ENCODE measurements around the gene SUCLG2.

The SUCLG2 gene

GRCh38 chr3:67654099-67654843 lies at the start of gene SUCLG2:
Gene SUCLG2 (minus strand): TSS chr3:67654612. CDS start chr3:67654586, 26 bp downstream.
- peak; percentile 64 to 72 for DNase-seq (ENCODE audit: low read depth in 2 of 2)

GRCh38 chr3:67700596-67700995 lies 46.2 kb upstream of the SUCLG2 start:
- DNase-seq (ENCODE audit: low read depth in 2 of 2) = no peak

- no peak for DNase-seq (ENCODE audit: low read depth in 2 of 2)
Observed at GRCh38 chr3:67699882-67700281, 45.5 kb upstream of the SUCLG2 start.

GRCh38 chr3:67692621-67693020 lies 38.2 kb upstream of the SUCLG2 start:
- DNase-seq (ENCODE audit: low read depth in 2 of 2) = no peak

GRCh38 chr3:67691926-67692325 lies 37.5 kb upstream of the SUCLG2 start:
- DNase-seq (ENCODE audit: low read depth in 2 of 2) = no peak

- DNase-seq (ENCODE audit: low read depth in 2 of 2) = no peak
Observed at GRCh38 chr3:67691207-67691606, 36.8 kb upstream of the SUCLG2 start.

GRCh38 chr3:67689806-67690205 lies 35.4 kb upstream of the SUCLG2 start:
- DNase-seq (ENCODE audit: low read depth in 2 of 2) = no peak

- no peak for DNase-seq (ENCODE audit: low read depth in 2 of 2)
Observed at GRCh38 chr3:67688231-67688630, 33.8 kb upstream of the SUCLG2 start.

- DNase-seq (ENCODE audit: low read depth in 2 of 2) = no peak
Observed at GRCh38 chr3:67686069-67686468, 31.7 kb upstream of the SUCLG2 start.

GRCh38 chr3:67685499-67685898 lies 31.1 kb upstream of the SUCLG2 start:
- no peak for DNase-seq (ENCODE audit: low read depth in 2 of 2)

GRCh38 chr3:67684211-67684610 lies 29.8 kb upstream of the SUCLG2 start:
- no peak for DNase-seq (ENCODE audit: low read depth in 2 of 2)

- no peak for DNase-seq (ENCODE audit: low read depth in 2 of 2)
Observed at GRCh38 chr3:67683522-67683921, 29.1 kb upstream of the SUCLG2 start.

GRCh38 chr3:67678665-67679064 lies 24.3 kb upstream of the SUCLG2 start:
- DNase-seq (ENCODE audit: low read depth in 2 of 2) = no peak

- DNase-seq (ENCODE audit: low read depth in 2 of 2) = no peak
Observed at GRCh38 chr3:67674055-67674454, 19.6 kb upstream of the SUCLG2 start.

GRCh38 chr3:67662733-67663132 lies 8.3 kb upstream of the SUCLG2 start:
- no peak for DNase-seq (ENCODE audit: low read depth in 2 of 2)

GRCh38 chr3:67661089-67661488 lies 6.7 kb upstream of the SUCLG2 start:
- DNase-seq (ENCODE audit: low read depth in 2 of 2) = no peak

- DNase-seq (ENCODE audit: low read depth in 2 of 2) = no peak
Observed at GRCh38 chr3:67657192-67657591, 2.8 kb upstream of the SUCLG2 start.

GRCh38 chr3:67656614-67657013 lies 2.2 kb upstream of the SUCLG2 start:
- no peak for DNase-seq (ENCODE audit: low read depth in 2 of 2)

- DNase-seq (ENCODE audit: low read depth in 2 of 2) = peak; percentile 53 to 54
Observed at GRCh38 chr3:67655364-67656121, 1.1 kb upstream of the SUCLG2 start.

GRCh38 chr3:67654844-67655177 lies 399 bp upstream of the SUCLG2 start:
- DNase-seq (ENCODE audit: low read depth in 2 of 2) = no peak

GRCh38 chr3:67653425-67654098 lies 850 bp downstream of the SUCLG2 start:
- peak in 1 of 2 donors; percentile 9 for DNase-seq (ENCODE audit: low read depth in 2 of 2)

- no peak for DNase-seq (ENCODE audit: low read depth in 2 of 2)
Observed at GRCh38 chr3:67650084-67650483, 4.3 kb downstream of the SUCLG2 start.

GRCh38 chr3:67649681-67650080 lies 4.7 kb downstream of the SUCLG2 start:
- DNase-seq (ENCODE audit: low read depth in 2 of 2) = no peak
